ENCODE measurements around the gene KIAA1958. TPM values are rescaled to one million over a fixed set of nuclear protein-coding genes. Genes with fewer than 3 reads are reported as not detected.
"Not testable (repeated sequence)": the region's sequence is repeated elsewhere in the genome, so short reads cannot be mapped to it uniquely, and the experiment has no call there.

The KIAA1958 gene
- total and polyA plus RNA-seq, 5 donors from 2014 or later: 0.41 to 3.1 (median 1.3) TPM

DNA sequence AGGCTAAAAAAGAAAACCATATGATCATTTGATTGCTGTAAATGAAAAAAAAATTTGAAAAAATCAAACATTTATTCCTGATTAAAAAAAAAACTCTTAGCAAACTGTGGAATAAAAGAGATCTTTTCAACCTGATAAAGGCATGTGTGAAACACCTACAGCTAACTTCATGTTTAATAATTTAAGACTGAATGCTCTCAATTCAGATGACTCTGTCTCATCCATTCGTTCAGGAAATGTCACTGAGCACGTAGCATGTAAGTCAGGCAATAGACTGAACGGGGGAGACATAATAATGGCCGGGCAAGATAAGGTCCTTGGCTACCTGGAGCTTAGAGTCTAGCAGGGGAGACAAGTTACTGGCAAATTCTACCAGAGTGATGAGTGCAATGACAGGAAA lies 25.8 kb downstream of the KIAA1958 start:
- not testable (repeated sequence) for H3K9me3 Mint-ChIP-seq; H3K27ac Mint-ChIP-seq; H3K36me3 ChIP-seq (ENCODE audit: control insufficient read depth, insufficient read depth, low read length); H3K4me3 ChIP-seq (ENCODE audit: low read depth, low read length); H3K27ac ChIP-seq (ENCODE audit: insufficient read depth, low read length, poor library complexity, severe bottlenecking); DNase-seq; H3K4me1 ChIP-seq (ENCODE audit: control insufficient read depth, insufficient read depth, low read length, poor library complexity, severe bottlenecking); H3K27me3 Mint-ChIP-seq; H3K4me3 Mint-ChIP-seq; ATAC-seq (ENCODE audit: low read depth in 2 of 2); H3K36me3 Mint-ChIP-seq; H3K4me1 Mint-ChIP-seq; H3K9me3 ChIP-seq (ENCODE audit: control insufficient read depth in 2 of 2, low read length in 2 of 2); H3K27me3 ChIP-seq (ENCODE audit: control insufficient read depth, insufficient read depth, low read length)

DNA sequence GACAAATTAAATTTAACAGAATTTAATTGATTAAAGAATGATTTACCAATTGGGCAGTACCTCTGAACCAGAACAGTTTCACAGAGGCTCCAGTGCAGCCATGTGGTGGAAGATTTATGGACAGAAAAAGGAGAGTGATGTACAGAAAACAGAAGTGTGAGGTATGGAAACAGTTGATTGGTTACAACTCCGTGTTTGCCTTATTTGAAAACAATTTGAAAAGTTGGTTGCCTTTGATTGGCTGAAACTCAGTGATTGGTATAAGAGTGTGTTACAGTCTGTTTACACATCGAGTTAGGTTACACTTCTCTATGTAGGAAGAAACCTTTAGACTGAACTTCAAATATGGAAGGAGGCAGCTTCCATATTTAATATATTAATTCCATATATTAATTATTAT lies 30.1 kb downstream of the KIAA1958 start:
- H3K9me3 ChIP-seq (ENCODE audit: control insufficient read depth in 2 of 2, low read length in 2 of 2): no peaks in the 10 kb centered on the region
- no peak for DNase-seq
- no peaks in the 10 kb centered on the region for H3K4me1 ChIP-seq (ENCODE audit: control insufficient read depth, insufficient read depth, low read length, poor library complexity, severe bottlenecking)
- no peak for ATAC-seq (ENCODE audit: low read depth in 2 of 2)
- Mint-ChIP-seq H3K36me3 (no peaks in the 10 kb centered on the region), H3K4me1 (peaks cover 0 to 3% (median 0%) of the 10 kb centered on the region in 4 donors), H3K27ac (no peak overlapping the region), H3K27me3 (no peaks in the 10 kb centered on the region), H3K9me3 (no peaks in the 10 kb centered on the region), H3K4me3 (no peak overlapping the region)
- no peaks in the 10 kb centered on the region for H3K36me3 ChIP-seq (ENCODE audit: control insufficient read depth, insufficient read depth, low read length)
- no peak overlapping the region for H3K4me3 ChIP-seq (ENCODE audit: low read depth, low read length)
- H3K27ac ChIP-seq (ENCODE audit: insufficient read depth, low read length, poor library complexity, severe bottlenecking): no peak overlapping the region
- H3K27me3 ChIP-seq (ENCODE audit: control insufficient read depth, insufficient read depth, low read length): no peaks in the 10 kb centered on the region

GRCh38 chr9:112520069-112520468 lies 33.4 kb downstream of the KIAA1958 start:
- no peak for ATAC-seq (ENCODE audit: low read depth in 2 of 2)
- Mint-ChIP-seq H3K9me3 (no peaks in the 10 kb centered on the region), H3K4me1 (peaks cover 0 to 5% (median 0%) of the 10 kb centered on the region in 4 donors), H3K27me3 (no peaks in the 10 kb centered on the region), H3K27ac (no peak overlapping the region), H3K4me3 (no peak overlapping the region), H3K36me3 (no peaks in the 10 kb centered on the region)
- no peak overlapping the region for H3K4me3 ChIP-seq (ENCODE audit: low read depth, low read length)
- no peaks in the 10 kb centered on the region for H3K27me3 ChIP-seq (ENCODE audit: control insufficient read depth, insufficient read depth, low read length)
- H3K9me3 ChIP-seq (ENCODE audit: control insufficient read depth in 2 of 2, low read length in 2 of 2): no peaks in the 10 kb centered on the region
- no peak overlapping the region for H3K27ac ChIP-seq (ENCODE audit: insufficient read depth, low read length, poor library complexity, severe bottlenecking)
- H3K4me1 ChIP-seq (ENCODE audit: control insufficient read depth, insufficient read depth, low read length, poor library complexity, severe bottlenecking): no peaks in the 10 kb centered on the region
- DNase-seq: no peak
- H3K36me3 ChIP-seq (ENCODE audit: control insufficient read depth, insufficient read depth, low read length): no peaks in the 10 kb centered on the region

DNA sequence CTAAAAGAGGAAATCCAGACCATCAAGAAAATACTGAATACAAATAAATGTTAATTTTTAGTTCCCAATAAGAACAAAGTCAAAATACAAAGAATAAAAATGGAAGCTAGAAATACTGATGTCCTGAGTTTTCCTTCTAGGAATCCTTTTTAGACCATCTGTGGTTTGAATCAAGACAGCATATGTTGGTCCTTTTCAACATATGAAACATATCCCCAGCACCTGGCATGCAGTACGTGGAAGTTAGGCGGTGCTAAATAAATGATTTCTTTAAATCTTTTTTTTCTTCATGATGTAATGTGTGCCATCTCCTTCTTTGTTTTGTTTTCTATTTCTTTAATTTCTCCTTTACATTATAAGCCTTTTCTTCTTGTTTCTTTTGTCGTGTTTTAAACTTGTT lies 34.0 kb downstream of the KIAA1958 start:
- H3K9me3 ChIP-seq (ENCODE audit: control insufficient read depth in 2 of 2, low read length in 2 of 2): no peaks in the 10 kb centered on the region
- H3K36me3 ChIP-seq (ENCODE audit: control insufficient read depth, insufficient read depth, low read length): no peaks in the 10 kb centered on the region
- no peak for DNase-seq
- no peaks in the 10 kb centered on the region for H3K4me1 ChIP-seq (ENCODE audit: control insufficient read depth, insufficient read depth, low read length, poor library complexity, severe bottlenecking)
- H3K4me3 ChIP-seq (ENCODE audit: low read depth, low read length): no peak overlapping the region
- Mint-ChIP-seq H3K27me3 (no peaks in the 10 kb centered on the region), H3K36me3 (no peaks in the 10 kb centered on the region), H3K27ac (no peak overlapping the region), H3K9me3 (no peaks in the 10 kb centered on the region), H3K4me3 (no peak overlapping the region), H3K4me1 (peaks cover 0 to 5% (median 0%) of the 10 kb centered on the region in 4 donors)
- ATAC-seq (ENCODE audit: low read depth in 2 of 2): no peak
- no peak overlapping the region for H3K27ac ChIP-seq (ENCODE audit: insufficient read depth, low read length, poor library complexity, severe bottlenecking)
- H3K27me3 ChIP-seq (ENCODE audit: control insufficient read depth, insufficient read depth, low read length): no peaks in the 10 kb centered on the region

DNA sequence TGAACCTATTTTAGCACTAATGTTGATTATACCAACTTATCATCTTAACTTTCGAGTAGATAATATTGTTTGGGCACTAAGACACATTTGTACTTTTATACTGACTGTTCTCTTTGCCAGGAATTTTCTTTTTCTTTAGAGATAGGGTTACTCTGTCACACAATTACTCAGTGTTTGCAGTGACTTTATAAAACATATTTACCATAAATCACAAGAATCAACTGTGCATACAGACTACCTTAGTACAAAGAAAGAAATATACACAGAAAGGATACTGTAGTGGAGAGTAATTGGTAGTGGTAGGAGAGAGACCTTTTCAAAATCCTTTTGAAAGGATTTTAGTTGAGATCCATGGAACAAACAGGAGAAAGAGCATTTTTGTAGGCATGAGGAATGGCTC lies 40.3 kb downstream of the KIAA1958 start:
- DNase-seq: no peak
- Histone ChIP-seq H3K36me3 (ENCODE audit: control insufficient read depth, insufficient read depth, low read length) (no peaks in the 10 kb centered on the region), H3K27me3 (ENCODE audit: control insufficient read depth, insufficient read depth, low read length) (no peaks in the 10 kb centered on the region), H3K4me3 (ENCODE audit: low read depth, low read length) (no peak overlapping the region), H3K9me3 (ENCODE audit: control insufficient read depth in 2 of 2, low read length in 2 of 2) (no peaks in the 10 kb centered on the region), H3K4me1 (ENCODE audit: control insufficient read depth, insufficient read depth, low read length, poor library complexity, severe bottlenecking) (no peaks in the 10 kb centered on the region), H3K27ac (ENCODE audit: insufficient read depth, low read length, poor library complexity, severe bottlenecking) (no peak overlapping the region)
- Mint-ChIP-seq H3K4me3 (no peak overlapping the region), H3K27ac (no peak overlapping the region), H3K4me1 (peaks cover 0 to 5% (median 0%) of the 10 kb centered on the region in 4 donors), H3K36me3 (peaks cover 6% of the 10 kb centered on the region), H3K27me3 (no peaks in the 10 kb centered on the region), H3K9me3 (peaks cover 0 to 4% (median 0%) of the 10 kb centered on the region in 7 donors)
- no peak for ATAC-seq (ENCODE audit: low read depth in 2 of 2)

GRCh38 chr9:112527959-112528358 lies 41.3 kb downstream of the KIAA1958 start:
- Histone ChIP-seq H3K4me1 (ENCODE audit: control insufficient read depth, insufficient read depth, low read length, poor library complexity, severe bottlenecking) (no peaks in the 10 kb centered on the region), H3K27me3 (ENCODE audit: control insufficient read depth, insufficient read depth, low read length) (no peaks in the 10 kb centered on the region), H3K4me3 (ENCODE audit: low read depth, low read length) (no peak overlapping the region), H3K27ac (ENCODE audit: insufficient read depth, low read length, poor library complexity, severe bottlenecking) (no peak overlapping the region), H3K9me3 (ENCODE audit: control insufficient read depth in 2 of 2, low read length in 2 of 2) (no peaks in the 10 kb centered on the region), H3K36me3 (ENCODE audit: control insufficient read depth, insufficient read depth, low read length) (no peaks in the 10 kb centered on the region)
- no peak for DNase-seq
- Mint-ChIP-seq H3K27me3 (no peaks in the 10 kb centered on the region), H3K36me3 (peaks cover 6% of the 10 kb centered on the region), H3K27ac (no peak overlapping the region), H3K9me3 (peaks cover 0 to 4% (median 0%) of the 10 kb centered on the region in 7 donors), H3K4me1 (peaks cover 0 to 4% (median 0%) of the 10 kb centered on the region in 4 donors), H3K4me3 (no peak overlapping the region)
- no peak for ATAC-seq (ENCODE audit: low read depth in 2 of 2)

DNA sequence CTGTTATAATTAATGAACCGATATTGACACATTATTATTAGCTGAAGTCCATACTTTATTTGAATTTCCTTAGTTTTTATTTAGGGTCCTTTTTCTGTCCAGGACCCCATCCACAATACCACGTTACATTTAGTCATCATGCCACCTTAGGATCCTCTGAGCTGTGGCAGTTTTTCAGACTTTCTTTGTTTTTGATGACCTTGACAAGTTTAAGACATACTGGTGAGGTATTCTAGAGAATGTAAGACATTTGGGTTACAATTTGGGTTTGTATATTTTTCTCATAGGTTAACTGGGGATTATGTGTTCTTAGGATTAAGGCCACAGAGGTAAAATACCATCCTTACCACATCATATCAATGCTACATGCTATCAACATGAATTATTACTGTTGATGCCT lies 42.7 kb downstream of the KIAA1958 start:
- no peak overlapping the region for H3K4me3 Mint-ChIP-seq
- H3K27me3 Mint-ChIP-seq: no peaks in the 10 kb centered on the region
- H3K4me1 Mint-ChIP-seq: peaks cover 0 to 8% (median 0%) of the 10 kb centered on the region in 4 donors
- H3K9me3 Mint-ChIP-seq: peaks cover 0 to 4% (median 0%) of the 10 kb centered on the region in 7 donors
- H3K27ac Mint-ChIP-seq: no peak overlapping the region
- DNase-seq (no peak), ATAC-seq (ENCODE audit: low read depth in 2 of 2) (no peak)
- no peaks in the 10 kb centered on the region for H3K9me3 ChIP-seq (ENCODE audit: control insufficient read depth in 2 of 2, low read length in 2 of 2)
- no peaks in the 10 kb centered on the region for H3K27me3 ChIP-seq (ENCODE audit: control insufficient read depth, insufficient read depth, low read length)
- H3K4me1 ChIP-seq (ENCODE audit: control insufficient read depth, insufficient read depth, low read length, poor library complexity, severe bottlenecking): no peaks in the 10 kb centered on the region
- H3K27ac ChIP-seq (ENCODE audit: insufficient read depth, low read length, poor library complexity, severe bottlenecking): no peak overlapping the region
- no peaks in the 10 kb centered on the region for H3K36me3 ChIP-seq (ENCODE audit: control insufficient read depth, insufficient read depth, low read length)
- no peak overlapping the region for H3K4me3 ChIP-seq (ENCODE audit: low read depth, low read length)
- peaks cover 6% of the 10 kb centered on the region for H3K36me3 Mint-ChIP-seq

GRCh38 chr9:112530751-112531205 lies 44.2 kb downstream of the KIAA1958 start:
- Histone ChIP-seq H3K9me3 (ENCODE audit: control insufficient read depth in 2 of 2, low read length in 2 of 2) (no peaks in the 10 kb centered on the region), H3K4me1 (ENCODE audit: control insufficient read depth, insufficient read depth, low read length, poor library complexity, severe bottlenecking) (no peaks in the 10 kb centered on the region), H3K36me3 (ENCODE audit: control insufficient read depth, insufficient read depth, low read length) (no peaks in the 10 kb centered on the region), H3K27ac (ENCODE audit: insufficient read depth, low read length, poor library complexity, severe bottlenecking) (no peak overlapping the region), H3K27me3 (ENCODE audit: control insufficient read depth, insufficient read depth, low read length) (no peaks in the 10 kb centered on the region), H3K4me3 (ENCODE audit: low read depth, low read length) (no peak overlapping the region)
- Mint-ChIP-seq H3K27ac (no peak overlapping the region), H3K27me3 (no peaks in the 10 kb centered on the region), H3K36me3 (peaks cover 6% of the 10 kb centered on the region), H3K4me3 (no peak overlapping the region), H3K9me3 (peaks cover 0 to 4% (median 0%) of the 10 kb centered on the region in 7 donors), H3K4me1 (peaks cover 0 to 14% (median 5%) of the 10 kb centered on the region in 4 donors)
- no peak for ATAC-seq (ENCODE audit: low read depth in 2 of 2)
- no peak for DNase-seq
